Activated naive CD4-positive, alpha-beta T cell treated with anti-CD3 and anti-CD28 coated beads, Interleukin-2, amount 50 U/mL, for 16 hours (primary cell): Measurements from ENCODE around the gene SRGAP2B.
"Not testable (repeated sequence)": the region's sequence is repeated elsewhere in the genome, so short reads cannot be mapped to it uniquely, and the experiment has no call there.

ENCODE experiments used
- DNase-seq: peaks from one replicate; pipeline ENCODE4 v3.0.0-alpha.2; 2020

The SRGAP2B gene

DNA sequence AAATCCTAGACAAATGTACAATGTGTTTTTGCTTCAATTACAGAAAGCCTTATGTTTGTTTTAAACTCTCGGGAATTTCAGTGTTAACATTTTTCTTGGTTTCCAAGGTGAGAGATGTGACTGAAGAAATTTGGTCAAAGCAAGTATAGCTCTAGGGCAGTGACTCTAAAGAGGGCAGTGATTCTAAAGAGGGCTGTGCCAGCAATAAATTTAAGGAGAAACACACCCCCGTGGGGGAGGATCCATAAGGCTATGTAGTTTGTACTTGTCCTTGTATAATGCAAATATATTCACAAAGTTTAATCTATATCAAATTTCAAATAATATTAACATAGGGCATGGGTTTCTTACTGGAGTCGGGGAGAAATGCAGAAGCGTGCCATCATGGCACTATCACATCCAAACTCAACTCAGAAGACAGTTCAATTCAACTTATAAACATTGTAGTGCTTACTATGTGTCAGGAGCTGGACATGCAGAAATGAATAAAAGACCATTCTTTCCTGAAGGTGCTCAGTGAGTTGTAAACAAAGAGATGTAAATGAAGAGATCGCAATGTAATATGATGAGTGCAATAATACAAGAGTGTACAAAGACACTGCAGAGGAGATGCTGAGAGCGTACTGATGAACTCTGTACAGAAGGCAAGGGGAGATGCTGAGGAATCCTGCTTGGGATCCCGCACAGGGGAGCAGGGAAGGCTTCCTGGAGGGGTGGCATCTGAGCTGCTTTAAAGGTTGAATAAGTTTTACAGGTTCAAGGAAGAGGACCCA lies 12.5 kb downstream of the SRGAP2B start:
- not testable (repeated sequence) for DNase-seq

DNA sequence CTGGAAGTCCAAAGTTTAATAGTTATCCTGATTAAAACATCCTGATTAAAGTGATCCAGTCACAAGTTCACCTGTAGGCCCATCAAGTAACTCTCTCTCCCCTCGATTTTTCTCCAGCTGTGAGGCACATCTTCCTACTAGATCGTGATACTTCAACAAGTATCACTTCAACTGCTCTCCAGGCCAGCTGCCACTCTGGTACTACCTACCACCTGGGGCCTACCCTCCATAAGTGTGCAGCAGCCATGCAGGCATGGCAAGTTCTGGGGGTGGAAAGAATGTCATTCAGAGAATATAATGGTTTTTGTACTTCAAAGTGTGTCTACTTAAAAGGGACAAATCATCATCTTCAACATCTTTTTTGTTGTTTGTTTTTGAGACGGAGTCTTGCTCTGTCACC lies 14.9 kb downstream of the SRGAP2B start:
- DNase-seq = not testable (repeated sequence)

DNA sequence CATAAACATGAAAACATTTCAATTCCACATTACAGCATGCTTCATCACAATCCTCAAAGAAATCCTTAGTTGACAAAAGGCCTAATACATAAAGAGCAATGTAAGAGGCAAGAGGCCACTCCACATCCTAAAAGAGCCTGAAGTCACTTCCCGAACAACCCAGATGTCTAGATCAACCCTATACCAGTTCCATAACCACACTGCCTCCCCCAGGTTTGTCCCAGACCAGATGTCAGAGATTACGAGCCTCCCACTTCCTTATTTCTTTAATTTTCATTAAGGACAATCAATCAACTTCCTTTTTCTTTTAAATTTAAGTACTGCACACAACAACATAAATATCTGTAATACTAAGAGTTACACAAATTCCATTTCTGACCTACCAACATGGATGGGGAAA lies 15.4 kb downstream of the SRGAP2B start:
- not testable (repeated sequence) for DNase-seq

DNA sequence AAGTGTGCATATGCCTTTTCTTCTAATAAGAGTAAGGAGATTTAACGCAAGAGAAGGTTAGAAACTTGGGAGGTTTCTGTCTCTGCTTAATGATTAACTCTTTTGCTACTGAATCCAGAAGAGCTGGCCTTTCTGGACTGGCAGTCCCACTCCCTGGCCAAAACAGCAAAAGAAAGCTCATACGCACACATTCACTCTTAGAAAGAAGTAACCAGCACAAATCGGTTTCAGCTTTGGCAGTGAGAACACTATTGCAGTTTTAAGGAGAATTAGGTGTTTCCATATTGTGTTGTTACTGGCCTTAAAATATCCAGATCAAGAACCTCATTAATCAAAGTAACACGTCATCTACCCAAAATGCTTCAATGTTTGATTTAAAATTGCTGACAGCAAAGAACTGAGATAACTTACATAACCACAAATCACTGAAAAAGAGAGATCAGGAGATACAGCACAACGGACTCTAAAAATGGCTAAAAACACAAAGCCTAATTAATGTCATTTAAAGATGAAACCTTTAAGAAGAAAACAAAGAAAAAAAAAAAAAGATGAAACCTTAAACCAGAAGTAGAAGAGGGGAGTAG lies 16.2 kb downstream of the SRGAP2B start:
- DNase-seq = not testable (repeated sequence)

DNA sequence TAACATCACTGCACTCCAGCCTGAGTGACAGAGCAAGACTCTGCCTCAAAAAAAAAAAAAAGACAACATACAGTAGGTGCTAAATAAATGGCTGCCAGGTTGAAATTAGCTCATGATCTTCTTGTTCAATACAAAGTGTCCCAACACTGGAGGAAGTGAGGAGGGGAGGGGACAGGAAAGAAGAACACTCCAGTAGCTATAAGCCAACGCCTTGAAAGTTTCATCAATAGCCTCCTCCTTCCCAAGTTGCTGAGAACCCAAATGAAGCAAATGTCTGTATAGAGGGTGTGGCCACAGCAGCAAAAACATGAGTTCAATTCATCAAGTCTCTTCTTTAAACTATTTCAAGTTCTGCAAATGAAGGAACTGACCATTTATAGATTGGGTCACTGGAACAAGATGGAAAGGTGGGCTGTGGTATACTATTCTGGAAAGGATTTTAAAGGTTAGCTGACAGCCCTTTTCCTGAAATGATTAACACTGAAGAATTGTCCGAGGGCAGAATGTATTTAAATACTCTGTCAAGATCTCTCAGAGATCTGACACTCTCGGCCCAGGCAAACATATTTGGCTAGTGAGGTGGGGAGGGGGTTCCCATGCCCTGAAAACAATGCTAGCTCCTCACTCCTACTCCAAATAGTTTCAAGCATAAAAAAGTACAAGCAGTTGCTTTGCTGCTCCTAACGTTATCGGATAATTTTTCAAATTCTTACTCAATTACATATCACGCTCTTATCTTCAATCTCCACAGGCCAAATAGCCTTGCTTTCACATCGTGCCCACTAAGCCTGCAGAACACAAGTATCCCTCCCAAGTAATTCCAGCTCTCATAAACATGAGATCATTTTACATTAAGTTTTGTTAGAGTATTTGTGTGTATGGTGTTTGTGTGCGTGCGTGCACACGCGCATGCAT lies 17.0 kb downstream of the SRGAP2B start:
- DNase-seq = not testable (repeated sequence)

DNA sequence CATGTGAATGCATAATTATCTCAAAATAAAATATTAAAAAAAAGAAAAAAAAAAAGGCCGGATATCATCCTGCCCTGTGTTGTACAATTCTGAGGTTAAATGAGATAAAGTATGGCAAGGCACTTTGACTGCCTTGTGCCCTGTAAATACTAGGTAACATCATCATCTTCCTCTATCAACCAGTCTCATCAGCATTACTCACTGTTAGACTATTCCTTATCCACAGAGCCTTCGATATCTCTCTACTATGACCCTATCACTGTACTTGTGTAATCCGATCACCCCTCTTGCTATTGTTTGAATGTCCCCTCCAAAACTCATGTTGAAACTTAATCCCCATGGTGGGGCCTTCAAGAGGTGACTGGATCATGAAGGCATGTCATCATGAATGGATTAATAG lies 18.3 kb downstream of the SRGAP2B start:
- DNase-seq = not testable (repeated sequence)

DNA sequence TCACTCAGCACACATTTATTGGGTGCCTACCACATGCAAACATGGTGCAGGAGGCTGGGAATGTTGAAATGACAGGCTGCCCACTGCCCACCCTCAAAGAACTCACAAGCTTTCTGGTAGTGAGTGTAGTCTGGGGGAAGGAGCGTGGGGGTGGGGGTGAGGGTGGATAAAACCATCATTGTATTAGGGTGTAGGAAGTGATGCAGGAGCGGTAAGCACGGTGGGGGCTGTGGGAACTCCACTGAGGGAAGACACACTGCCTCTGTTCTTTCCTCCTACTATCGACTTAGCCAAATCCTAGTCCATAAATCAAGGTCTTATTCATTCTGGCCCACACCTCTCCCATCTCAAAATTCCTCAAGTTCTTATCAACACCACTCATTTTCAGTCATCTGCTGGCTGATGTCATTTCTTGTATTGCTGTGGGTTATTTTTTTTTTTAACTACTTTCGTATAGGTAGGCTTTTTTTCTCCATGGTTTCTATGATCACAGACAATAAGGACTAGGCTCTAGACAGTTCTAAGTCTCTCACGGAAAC lies 21.0 kb downstream of the SRGAP2B start:
- DNase-seq = not testable (repeated sequence)

DNA sequence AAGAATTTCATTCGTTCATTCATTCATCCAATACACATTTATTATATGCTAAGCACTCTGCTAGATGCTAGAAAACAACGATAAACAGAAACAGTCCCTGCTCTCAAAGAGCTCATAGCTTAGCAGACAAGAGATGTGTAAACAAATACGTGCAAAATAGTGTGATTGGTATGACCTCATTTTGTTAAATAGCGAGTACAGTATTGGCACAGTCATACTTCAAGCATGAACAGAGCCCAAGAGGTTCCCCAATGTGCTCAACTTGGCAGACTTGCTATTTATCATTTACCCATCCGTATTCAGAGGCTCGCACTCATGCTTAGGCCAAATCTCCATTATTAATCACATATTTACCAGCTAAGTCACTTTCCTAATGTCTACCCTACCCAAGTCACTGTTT lies 23.6 kb downstream of the SRGAP2B start:
- DNase-seq = not testable (repeated sequence)

DNA sequence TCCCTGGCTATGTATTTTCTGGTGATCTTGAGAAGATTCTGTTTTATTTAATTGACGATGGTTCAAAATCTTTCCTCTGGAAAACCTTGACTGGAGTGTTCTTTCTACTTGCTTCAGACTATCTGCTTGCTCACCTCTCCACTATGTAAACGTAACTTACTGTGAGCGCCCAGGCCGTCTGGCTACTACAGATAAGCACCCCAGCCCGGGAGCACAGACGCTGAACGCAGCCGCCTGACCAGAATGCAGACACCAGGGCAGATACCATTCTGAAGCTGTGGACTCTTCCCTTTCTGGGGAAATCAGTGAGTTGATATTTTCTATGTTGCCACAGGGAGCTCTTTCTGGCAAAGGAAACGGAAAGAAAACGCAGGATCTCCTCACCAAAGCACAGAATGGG lies 28.6 kb downstream of the SRGAP2B start:
- DNase-seq = not testable (repeated sequence)

DNA sequence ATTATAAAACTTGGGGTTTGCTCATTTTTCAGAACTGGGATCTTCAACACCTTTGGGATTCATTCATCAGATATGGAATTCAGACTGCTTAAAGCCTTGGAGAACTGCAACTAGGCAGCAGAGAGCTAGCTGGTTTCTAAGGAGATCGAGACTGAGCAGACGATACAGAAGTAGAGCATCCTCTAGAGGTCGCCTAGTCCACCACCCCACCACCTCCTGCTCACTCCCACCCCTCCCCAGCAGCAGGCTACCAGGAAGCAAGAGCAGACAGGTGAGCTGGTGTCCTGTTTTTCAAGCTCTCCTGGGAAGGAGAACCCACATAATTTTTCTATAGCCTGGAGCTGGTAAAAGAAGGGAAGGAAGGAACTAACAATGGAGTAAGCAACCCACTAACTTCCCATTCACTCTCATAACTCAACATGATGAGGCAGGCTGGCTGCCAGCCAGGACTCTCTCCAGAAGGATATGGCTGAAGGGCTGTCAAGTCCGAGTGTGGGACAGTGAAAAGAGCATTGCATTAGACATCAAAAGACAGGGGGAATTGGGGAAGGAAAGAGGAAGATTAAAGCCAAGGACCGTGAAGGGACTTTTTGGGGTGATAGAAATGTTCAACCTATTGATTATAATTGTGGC lies 29.8 kb downstream of the SRGAP2B start:
- not testable (repeated sequence) for DNase-seq

DNA sequence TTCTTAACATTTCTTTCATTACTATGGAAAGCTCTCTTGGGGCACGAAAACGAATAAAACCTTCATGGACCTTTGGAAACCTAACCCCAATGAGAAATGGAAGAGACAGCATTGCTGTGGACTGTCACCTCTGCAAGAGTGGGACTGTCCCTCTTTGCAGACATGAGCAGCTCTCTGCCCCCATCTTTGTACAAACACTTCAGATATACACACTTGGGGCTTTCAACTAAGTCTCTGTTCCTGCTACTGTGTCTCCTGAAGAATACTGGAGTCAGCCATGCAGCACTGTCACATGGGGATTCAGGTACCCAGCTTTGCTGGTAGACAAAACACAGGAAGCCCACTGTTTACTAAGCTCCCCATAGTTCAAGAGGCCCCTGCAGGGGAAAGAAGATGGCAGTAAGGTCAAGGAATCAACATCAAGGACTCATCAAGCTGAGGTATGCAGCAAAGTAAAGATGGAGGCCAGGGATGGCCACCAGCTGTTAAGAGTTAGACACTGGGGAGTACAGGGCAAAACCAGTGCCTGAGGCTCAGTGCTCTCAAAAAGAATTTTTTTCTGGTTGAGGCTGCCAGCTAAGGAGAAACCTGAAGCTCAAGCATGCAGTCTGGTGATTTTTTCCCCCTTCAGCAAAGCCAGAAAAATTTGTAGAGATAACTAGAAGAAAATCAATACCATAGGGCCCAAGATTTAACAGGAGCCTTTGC lies 31.0 kb downstream of the SRGAP2B start:
- not testable (repeated sequence) for DNase-seq

DNA sequence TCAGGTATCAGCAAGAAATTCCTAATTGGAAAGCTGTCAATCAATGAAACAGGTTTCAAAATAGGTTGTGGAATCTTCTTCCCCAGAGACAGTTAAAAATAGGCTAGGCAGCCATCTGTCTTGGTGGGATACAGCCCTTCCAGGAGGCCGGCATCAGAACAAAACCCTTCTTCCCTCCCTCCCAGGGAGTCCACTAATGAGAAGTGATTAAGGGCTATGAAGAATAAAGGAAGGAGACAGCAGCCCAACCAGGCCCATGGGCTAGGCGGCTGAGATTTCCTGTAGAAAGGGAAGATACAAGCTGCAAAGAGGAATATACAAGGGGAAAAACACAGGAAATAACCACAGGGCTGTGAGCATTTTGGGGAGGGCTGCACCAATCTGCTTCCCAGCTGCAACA lies 31.8 kb downstream of the SRGAP2B start:
- DNase-seq = not testable (repeated sequence)

DNA sequence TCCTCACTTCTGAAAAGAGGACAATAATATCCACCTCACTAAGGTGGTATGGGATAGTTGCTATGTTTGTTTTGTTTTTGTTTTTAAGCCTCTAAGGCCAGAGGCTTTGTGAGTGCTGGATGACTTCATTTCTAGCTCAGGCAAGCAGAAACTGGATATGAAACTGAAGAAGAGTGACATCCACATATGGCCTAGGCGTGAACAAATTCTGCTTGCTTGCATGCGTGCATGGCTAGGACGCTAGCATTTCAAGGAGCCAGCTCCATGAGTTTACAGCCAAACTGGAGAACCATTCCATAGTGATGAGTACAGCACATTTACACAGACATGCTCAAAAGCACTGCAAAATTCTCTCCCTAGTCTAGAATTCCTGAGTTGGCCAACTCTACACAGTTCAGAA lies 36.9 kb downstream of the SRGAP2B start:
- not testable (repeated sequence) for DNase-seq

DNA sequence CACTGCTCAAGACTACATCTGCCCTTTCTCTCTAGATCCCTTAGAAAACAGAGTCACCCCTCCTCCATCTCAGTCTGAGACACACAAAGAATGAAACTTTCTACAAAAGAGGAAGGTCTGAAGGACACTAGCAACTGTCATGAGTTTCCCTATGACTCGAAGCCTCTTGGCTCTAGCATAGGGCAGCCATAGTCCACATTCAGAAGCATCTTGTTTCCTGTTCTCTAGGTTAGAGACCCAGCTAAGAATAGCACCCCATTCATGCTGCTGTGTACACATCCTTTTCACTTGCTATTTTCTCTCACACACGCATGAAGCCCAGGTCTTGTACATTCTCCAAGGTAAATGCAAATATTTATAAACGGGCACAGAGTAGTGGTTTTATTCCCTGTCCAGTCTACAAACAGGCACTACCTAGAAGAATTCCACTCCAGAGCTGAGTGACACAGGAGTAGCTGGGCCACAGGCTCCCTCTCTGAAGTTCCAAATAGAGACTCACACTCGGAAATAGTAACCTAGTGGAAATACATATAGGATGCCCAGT lies 39.8 kb downstream of the SRGAP2B start:
- not testable (repeated sequence) for DNase-seq

DNA sequence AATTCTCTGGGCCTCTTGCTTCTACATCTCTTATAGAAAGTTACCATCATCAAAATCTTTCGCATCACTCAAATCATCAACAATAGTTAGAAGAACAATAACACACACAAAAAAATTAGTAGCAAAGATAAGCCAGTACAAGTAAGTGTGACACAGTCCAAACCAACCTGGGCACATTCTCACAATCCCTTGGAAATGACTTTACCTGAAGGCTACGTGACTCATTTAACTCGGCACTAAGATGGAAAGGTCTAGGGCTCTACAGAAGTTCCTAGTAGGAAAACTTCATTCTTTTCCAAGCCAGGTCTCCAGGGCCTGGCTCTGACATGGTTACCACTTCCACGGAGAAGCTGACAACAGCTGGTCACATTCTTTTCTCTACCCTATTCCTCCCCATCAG lies 41.7 kb downstream of the SRGAP2B start:
- DNase-seq = not testable (repeated sequence)

DNA sequence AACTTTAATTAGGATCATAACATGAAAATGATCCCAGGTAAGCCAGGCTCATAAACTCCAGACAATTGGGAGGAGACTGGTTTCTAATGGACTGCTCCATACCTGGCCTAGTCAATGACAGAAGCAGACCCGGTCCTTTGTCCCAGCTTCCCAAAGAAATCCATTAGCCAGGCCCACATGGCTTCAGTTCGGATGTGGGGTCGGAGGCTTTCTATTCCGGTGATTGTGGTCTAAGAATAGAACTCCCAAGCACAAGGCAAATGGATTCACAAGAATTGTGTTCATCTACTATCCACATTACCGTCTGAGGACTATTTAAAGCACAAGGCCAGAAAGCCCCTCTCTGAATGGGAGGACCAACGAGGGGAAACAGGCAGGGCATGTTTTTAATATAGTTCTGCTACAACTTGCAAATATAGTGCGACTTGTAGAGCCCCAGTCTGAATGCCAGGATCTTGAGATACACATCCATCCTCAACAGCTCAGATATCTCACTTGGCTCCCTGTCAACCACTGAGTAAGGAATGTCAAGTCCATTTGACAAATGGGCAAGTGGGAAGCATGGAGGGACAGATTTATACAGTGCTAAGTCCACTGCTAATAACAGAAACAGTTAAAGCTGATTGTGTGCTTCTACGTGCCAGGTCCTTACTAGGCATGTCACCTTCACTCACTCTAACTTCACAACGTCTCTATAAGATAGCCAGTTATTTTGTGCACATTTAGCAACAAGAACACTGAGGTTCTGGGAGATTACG lies 42.9 kb downstream of the SRGAP2B start:
- not testable (repeated sequence) for DNase-seq

DNA sequence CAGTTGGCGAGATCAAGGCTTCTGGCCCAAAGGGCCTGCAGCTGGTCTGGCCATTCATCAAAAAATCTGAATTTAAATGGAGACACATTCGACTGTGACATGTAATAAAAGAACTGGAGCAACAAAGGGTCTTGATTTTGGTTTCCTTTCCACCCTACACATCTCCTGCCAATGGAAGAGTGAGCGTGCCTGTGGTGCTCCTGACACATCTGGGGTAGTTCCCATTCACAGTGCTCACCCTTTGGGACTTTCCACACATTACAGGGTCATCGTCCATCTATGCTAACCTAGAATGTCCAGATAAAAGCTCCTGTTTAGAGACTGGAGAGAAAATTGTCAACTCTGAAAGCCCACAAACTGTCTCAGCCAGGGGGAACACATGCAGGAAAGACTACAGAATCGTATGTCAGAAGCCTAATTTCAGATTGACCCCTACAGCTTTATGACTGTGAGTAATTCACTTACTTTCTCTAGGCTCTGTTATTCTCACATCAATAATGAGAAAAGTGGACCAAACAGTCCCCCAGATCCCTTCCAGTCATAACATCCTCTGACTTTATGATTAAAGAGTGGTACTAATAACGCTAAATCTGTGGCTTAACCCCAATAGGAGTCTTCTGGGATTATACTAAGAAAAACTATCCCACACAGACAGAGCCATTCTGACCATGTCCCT lies 46.8 kb downstream of the SRGAP2B start:
- DNase-seq = not testable (repeated sequence)

DNA sequence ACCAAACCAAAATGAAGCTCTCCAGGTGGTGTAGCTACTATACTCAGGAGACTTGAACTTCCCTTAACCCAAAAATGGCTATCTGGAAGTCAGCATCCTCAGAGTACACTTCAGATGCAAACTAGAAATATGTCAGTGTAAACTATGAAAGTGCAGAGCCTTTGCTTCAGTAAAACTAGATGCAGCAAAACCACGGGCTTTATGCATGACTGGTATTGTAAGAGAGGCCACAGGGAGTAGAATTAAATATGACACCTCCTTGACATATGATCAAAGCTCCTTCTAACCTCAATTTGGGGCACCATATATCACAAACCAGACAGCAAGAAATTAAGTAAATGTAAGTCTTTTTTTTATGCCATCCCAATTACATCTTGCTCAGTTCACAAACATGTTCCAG lies 47.6 kb downstream of the SRGAP2B start:
- DNase-seq = not testable (repeated sequence)

DNA sequence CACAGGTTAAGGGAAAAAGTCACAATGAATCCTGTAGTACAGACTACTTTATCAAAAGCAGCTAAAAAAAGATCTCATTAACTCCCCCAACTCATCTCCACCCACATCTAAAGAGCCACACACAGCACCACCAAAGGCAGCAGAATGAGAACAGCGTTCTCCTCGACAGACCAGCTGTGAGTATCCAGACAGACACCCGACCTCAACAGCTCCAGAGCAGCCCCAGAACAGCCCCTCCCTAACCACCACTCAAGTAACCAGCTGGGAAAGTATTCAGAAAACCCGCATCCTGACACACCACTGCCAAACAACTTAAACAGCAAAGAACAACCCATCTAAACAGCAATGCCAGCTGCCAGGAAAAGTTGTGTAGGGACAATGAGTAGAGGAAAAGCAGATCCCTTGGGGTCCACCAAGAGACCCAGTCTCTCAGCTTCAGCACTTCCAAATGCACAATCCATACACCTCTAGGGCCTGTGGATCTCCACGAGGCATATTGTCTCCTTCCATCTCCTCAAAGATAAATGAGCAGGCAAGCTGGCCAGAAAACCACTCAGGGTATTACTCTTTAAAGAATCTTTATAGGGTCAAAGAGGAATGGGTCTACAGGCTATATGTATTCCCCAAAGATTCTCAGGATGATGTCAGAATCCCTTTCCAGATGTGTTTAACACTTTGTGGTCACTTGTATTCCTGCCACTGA lies 49.4 kb downstream of the SRGAP2B start:
- DNase-seq = not testable (repeated sequence)

DNA sequence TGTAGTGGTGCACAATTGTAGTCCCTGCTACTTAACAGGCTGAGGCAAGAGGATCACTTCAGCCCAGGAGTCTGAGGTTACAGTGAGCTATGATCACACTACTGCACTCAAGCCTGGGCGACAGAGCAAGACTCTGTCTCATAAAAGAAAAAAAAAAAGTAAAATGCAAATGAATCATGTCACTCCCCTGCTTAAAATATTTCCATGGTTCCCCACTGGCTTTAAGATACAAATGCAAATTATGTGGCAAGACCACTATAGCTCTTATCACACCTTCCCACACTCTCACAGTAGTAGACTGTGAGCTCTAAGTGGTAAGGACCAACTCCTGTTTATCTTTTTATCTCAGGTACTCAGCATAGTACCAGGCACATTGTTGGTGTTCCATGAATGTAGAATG lies 53.6 kb downstream of the SRGAP2B start:
- DNase-seq = not testable (repeated sequence)
